Hepatocyte (in vitro differentiated cells): ENCODE results near the gene GTSF1L.

Experiments
- EZH2 ChIP-seq: fragments of 200-600 bp; sonication (generic); IDR thresholded peaks from 2 replicates; pipeline ENCODE4 v1.6.1; 2016; ENCODE audit warnings: antibody characterized with exemption, mild to moderate bottlenecking, borderline replicate concordance
- EZH2phosphoT487 ChIP-seq: fragments of 200-600 bp; sonication (generic); IDR thresholded peaks from one replicate; pipeline ENCODE4 v1.6.1; 2018; ENCODE audit warnings: antibody characterized with exemption, mild to moderate bottlenecking, low read depth, moderate library complexity; ENCODE audit not compliant: unreplicated experiment, severe bottlenecking
- TF ChIP-seq, protein P1 (sequence below): fragments of 200-600 bp; sonication (generic); IDR thresholded peaks from 2 replicates; pipeline ENCODE4 v1.5.1; 2016; ENCODE audit warnings: antibody characterized with exemption, mild to moderate bottlenecking; ENCODE audit not compliant: poor library complexity

DNA sequence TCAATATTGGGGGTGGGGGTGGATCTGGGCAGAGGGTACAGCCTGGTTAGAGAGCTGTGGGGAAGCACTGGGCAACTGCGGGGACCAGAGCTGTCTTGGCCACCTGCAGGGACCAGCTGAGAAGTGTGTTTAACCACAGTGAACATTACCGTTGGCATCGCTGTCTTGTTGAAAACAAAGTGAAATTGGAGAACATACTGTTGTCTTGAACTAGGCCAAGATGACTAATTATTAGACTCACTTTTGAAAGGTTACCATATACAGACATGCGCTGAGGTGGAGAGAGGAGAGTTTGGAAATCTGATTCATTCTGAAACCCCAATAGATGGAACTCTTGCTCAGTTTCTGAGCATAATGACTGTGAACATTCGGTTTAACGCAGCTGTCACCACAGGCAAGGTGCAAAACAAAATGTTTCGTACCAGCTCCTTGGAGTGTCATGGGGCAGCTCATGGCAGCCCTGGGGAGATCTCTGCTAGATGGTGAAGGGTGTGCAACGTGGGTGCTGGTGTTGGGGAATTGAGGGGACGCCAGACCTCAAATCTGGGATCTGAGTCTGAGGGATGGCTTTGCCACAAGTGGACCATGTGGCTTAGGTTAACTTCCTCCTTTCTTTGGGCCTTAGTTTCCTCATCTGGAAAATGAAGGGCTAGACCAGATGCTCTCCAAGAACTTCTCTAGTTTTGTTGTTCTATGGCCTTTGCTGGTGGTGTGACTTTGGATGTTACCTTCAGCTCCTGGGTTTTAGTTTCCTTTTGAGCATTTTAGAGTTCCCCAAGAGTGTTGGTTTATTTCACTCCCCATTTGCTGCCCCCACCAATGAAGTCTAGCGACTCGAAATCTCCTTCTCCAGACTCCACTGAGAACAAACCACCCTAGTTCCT is 24.6 kb upstream of the GTSF1L start:
- TF ChIP-seq, protein P1, sequence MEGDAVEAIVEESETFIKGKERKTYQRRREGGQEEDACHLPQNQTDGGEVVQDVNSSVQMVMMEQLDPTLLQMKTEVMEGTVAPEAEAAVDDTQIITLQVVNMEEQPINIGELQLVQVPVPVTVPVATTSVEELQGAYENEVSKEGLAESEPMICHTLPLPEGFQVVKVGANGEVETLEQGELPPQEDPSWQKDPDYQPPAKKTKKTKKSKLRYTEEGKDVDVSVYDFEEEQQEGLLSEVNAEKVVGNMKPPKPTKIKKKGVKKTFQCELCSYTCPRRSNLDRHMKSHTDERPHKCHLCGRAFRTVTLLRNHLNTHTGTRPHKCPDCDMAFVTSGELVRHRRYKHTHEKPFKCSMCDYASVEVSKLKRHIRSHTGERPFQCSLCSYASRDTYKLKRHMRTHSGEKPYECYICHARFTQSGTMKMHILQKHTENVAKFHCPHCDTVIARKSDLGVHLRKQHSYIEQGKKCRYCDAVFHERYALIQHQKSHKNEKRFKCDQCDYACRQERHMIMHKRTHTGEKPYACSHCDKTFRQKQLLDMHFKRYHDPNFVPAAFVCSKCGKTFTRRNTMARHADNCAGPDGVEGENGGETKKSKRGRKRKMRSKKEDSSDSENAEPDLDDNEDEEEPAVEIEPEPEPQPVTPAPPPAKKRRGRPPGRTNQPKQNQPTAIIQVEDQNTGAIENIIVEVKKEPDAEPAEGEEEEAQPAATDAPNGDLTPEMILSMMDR: no peak
- TF ChIP-seq EZH2phosphoT487 (no peak), EZH2 (no peak)
